ENCODE results near the gene ANO2.

- TF ChIP-seq POLR2A (IDR thresholded peaks at IDR 0.05; ENCODE audit: extremely low read depth, insufficient read length) (no peak), CTCF (IDR thresholded peaks at IDR 0.05; ENCODE audit: low read depth, low read length) (no peak), MYC (IDR thresholded peaks at IDR 0.05; ENCODE audit: low read depth, low read length) (no peak), MAX (IDR thresholded peaks at IDR 0.05; ENCODE audit: low read depth, low read length) (no peak)
Observed at GRCh38 chr12:5778821-5779220, 166.2 kb downstream of the ANO2 start.

All from NB4 (cell line).